WTC11 (cell line): ENCODE measurements around the gene PRPF40A. TPM values are rescaled to one million over a fixed set of nuclear protein-coding genes. Genes with fewer than 3 reads are reported as not detected.

Experiments
- ATAC-seq: fragments of 200-7000 bp; cut with Tn5 transposase; 2 replicates; pipeline ENCODE4 v1.10.0; 2021; ENCODE audit warnings: mild to moderate bottlenecking, moderate library complexity
- CTCF ChIA-PET: fragments of 300-600 bp; sonication (Branson Sonifier 250); formaldehyde crosslinking; loops from one replicate; lab custom pipeline; 2021; ENCODE audit warnings: antibody characterized with exemption; lab: Charles Lee
- POLR2A ChIA-PET: fragments of 350-600 bp; sonication (Branson Sonifier 250); formaldehyde crosslinking; loops from one replicate; lab custom pipeline; 2021; ENCODE audit warnings: antibody characterized with exemption; lab: Charles Lee
- DNase-seq: peaks from one replicate; pipeline ENCODE4 v3.0.0; 2021; ENCODE audit warnings: low spot score
- H3K27ac Mint-ChIP-seq: 2 replicates; pipeline ENCODE4 v1.8.0; 2021; ENCODE audit warnings: mixed read lengths
- H3K27me3 Mint-ChIP-seq: 2 replicates; pipeline ENCODE4 v1.8.0; 2021; ENCODE audit warnings: low read depth, mild to moderate bottlenecking, moderate library complexity, mixed read lengths
- H3K36me3 Mint-ChIP-seq: 2 replicates; pipeline ENCODE4 v1.8.0; 2021; ENCODE audit warnings: mixed read lengths
- H3K4me1 Mint-ChIP-seq: 2 replicates; pipeline ENCODE4 v1.8.0; 2022; ENCODE audit warnings: mixed read lengths
- H3K4me3 Mint-ChIP-seq: 2 replicates; pipeline ENCODE4 v1.8.0; 2021; ENCODE audit warnings: mild to moderate bottlenecking, moderate library complexity, mixed read lengths
- H3K9me3 Mint-ChIP-seq: 2 replicates; pipeline ENCODE4 v1.8.0; 2021; ENCODE audit warnings: mixed read lengths
- FOXJ3 ChIP-seq: sonication (generic); formaldehyde crosslinking; IDR thresholded peaks from 2 replicates; pipeline ENCODE4 v1.9.0; 2021; ENCODE audit warnings: missing genetic modification reagents, mild to moderate bottlenecking, borderline replicate concordance
- GRHL2 ChIP-seq: fragments of 250-450 bp; sonication (Bioruptor Pico); IDR thresholded peaks from 2 replicates; pipeline ENCODE4 v1.8.0; 2022; ENCODE audit warnings: mild to moderate bottlenecking, moderate library complexity; ENCODE audit not compliant: insufficient replicate concordance, severe bottlenecking
- JAZF1 ChIP-seq: fragments of 250-450 bp; sonication (Bioruptor Pico); IDR thresholded peaks from 2 replicates; pipeline ENCODE4 v1.9.0; 2021; ENCODE audit warnings: moderate library complexity, mild to moderate bottlenecking, inconsistent platforms
- KAT7 ChIP-seq: sonication (generic); formaldehyde crosslinking; IDR thresholded peaks from 2 replicates; pipeline ENCODE4 v1.8.1; 2023; ENCODE audit warnings: missing genetic modification reagents, mild to moderate bottlenecking, borderline replicate concordance
- NFATC4 ChIP-seq: fragments of 250-450 bp; sonication (Bioruptor Pico); IDR thresholded peaks from 2 replicates; pipeline ENCODE4 v1.9.0; 2021; ENCODE audit warnings: mild to moderate bottlenecking
- NFE2L1 ChIP-seq: sonication (generic); formaldehyde crosslinking; IDR thresholded peaks from 2 replicates; pipeline ENCODE4 v1.8.1; 2023; ENCODE audit warnings: missing genetic modification reagents
- PRRX2 ChIP-seq: fragments of 250-450 bp; sonication (Bioruptor Pico); IDR thresholded peaks from 2 replicates; pipeline ENCODE4 v1.8.0; 2021; ENCODE audit warnings: mild to moderate bottlenecking
- TEAD1 ChIP-seq: sonication (generic); formaldehyde crosslinking; IDR thresholded peaks from 2 replicates; pipeline ENCODE4 v1.8.0; 2022; ENCODE audit warnings: mild to moderate bottlenecking, missing genetic modification reagents
- ZNF138 ChIP-seq: sonication (generic); formaldehyde crosslinking; conservative IDR thresholded peaks from 2 replicates; pipeline ENCODE4 v1.8.1; 2022; ENCODE audit warnings: mild to moderate bottlenecking, moderate library complexity, missing genetic modification reagents
- ZNF232 ChIP-seq: sonication (generic); formaldehyde crosslinking; IDR thresholded peaks from 2 replicates; pipeline ENCODE4 v1.8.0; 2022; ENCODE audit warnings: mild to moderate bottlenecking, missing genetic modification reagents
- ZNF263 ChIP-seq: sonication (generic); formaldehyde crosslinking; IDR thresholded peaks from 2 replicates; pipeline ENCODE4 v1.8.1; 2022; ENCODE audit warnings: low read depth, mild to moderate bottlenecking, moderate library complexity, missing genetic modification reagents
- ZNF317 ChIP-seq: sonication (generic); formaldehyde crosslinking; IDR thresholded peaks from 2 replicates; pipeline ENCODE4 v1.8.1; 2023; ENCODE audit warnings: low read depth, mild to moderate bottlenecking, moderate library complexity, missing genetic modification reagents, borderline replicate concordance
- total RNA-seq: library from RNA; stranded (reverse); gene quantifications from 3 replicates; pipeline ENCODE4 v1.2.3, GENCODE V29; 2021
- TF ChIP-seq, protein P1 (sequence below): fragments of 250-450 bp; sonication (Bioruptor Pico); IDR thresholded peaks from 2 replicates; pipeline ENCODE4 v1.9.0; 2021; ENCODE audit warnings: mild to moderate bottlenecking
- TF ChIP-seq, protein P2 (sequence below): sonication (generic); formaldehyde crosslinking; IDR thresholded peaks from 2 replicates; pipeline ENCODE4 v1.8.1; 2023; ENCODE audit warnings: mild to moderate bottlenecking, missing genetic modification reagents, moderate library complexity
- TF ChIP-seq, protein P3 (sequence below): fragments of 250-450 bp; sonication (Bioruptor Pico); IDR thresholded peaks from 2 replicates; pipeline ENCODE4 v1.9.0; 2021; ENCODE audit warnings: mild to moderate bottlenecking, borderline replicate concordance
- TF ChIP-seq, protein P4 (sequence below): sonication (generic); formaldehyde crosslinking; IDR thresholded peaks from 2 replicates; pipeline ENCODE4 v1.8.0; 2023; ENCODE audit warnings: missing genetic modification reagents

PRPF40A gene
- total RNA-seq, 1 experiment from 2014 or later: 189 TPM

DNA sequence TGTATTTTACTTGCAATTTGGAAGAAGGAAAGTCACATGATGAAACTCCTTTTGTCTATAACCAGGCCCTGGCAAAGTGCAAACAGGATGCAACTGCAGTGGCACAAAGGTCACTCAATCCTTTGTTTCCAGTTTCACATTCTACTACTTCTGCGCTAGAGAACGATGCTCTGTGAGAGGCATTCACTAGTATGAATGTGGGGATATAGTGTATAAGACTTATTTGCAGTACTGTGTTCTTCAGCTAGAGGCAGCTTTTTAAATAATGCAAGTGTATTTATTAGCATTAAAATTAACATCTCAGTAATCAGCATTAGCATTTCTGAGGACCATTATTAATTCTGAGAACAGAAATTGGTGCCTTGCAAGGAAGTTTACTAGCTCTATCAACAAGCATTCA is 68.9 kb downstream of the PRPF40A start (continued):
- TF ChIP-seq FOXJ3 (CRISPR knock-in tag): no peak
- TF ChIP-seq PRRX2 (CRISPR knock-in tag): no peak
- no peak for TF ChIP-seq ZNF138
- no peak for TF ChIP-seq GRHL2 (CRISPR knock-in tag)
- TF ChIP-seq TEAD1 (CRISPR knock-in tag): no peak
- TF ChIP-seq, protein P1, sequence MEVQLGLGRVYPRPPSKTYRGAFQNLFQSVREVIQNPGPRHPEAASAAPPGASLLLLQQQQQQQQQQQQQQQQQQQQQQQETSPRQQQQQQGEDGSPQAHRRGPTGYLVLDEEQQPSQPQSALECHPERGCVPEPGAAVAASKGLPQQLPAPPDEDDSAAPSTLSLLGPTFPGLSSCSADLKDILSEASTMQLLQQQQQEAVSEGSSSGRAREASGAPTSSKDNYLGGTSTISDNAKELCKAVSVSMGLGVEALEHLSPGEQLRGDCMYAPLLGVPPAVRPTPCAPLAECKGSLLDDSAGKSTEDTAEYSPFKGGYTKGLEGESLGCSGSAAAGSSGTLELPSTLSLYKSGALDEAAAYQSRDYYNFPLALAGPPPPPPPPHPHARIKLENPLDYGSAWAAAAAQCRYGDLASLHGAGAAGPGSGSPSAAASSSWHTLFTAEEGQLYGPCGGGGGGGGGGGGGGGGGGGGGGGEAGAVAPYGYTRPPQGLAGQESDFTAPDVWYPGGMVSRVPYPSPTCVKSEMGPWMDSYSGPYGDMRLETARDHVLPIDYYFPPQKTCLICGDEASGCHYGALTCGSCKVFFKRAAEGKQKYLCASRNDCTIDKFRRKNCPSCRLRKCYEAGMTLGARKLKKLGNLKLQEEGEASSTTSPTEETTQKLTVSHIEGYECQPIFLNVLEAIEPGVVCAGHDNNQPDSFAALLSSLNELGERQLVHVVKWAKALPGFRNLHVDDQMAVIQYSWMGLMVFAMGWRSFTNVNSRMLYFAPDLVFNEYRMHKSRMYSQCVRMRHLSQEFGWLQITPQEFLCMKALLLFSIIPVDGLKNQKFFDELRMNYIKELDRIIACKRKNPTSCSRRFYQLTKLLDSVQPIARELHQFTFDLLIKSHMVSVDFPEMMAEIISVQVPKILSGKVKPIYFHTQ (CRISPR knock-in tag): no peak

DNA sequence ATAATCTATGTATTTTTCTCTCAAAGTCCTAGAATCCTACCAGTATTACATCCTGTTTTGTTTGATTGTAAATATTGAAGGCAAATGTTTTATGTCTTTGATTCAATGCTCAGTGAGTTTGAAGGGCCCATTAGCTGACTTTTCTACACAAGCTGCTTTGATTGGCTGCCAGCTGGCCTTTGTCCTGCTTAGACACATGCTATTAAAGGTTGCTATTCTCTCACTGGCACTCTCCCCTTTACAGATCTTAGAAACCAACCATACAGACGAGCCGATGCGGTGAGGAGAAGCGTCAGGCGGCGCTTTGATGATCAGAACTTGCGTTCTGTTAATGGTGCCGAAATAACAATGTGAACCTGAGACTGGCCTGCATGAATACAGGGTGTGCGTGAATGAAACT is 69.7 kb downstream of the PRPF40A start:
- POLR2A ChIA-PET: no interaction called here
- TF ChIP-seq NFATC4 (CRISPR knock-in tag) (0 out of 2 replicates have a peak, but pooled peaks have one; percentile 11), ZNF232 (CRISPR knock-in tag) (no peak)
- Mint-ChIP-seq H3K27ac (0 out of 2 replicates have a peak overlapping the region, but pooled peaks have one; percentile 53), H3K4me1 (peaks cover 23% of the 10 kb centered on the region), H3K27me3 (no peaks in the 10 kb centered on the region), H3K4me3 (no peak overlapping the region), H3K9me3 (no peaks in the 10 kb centered on the region), H3K36me3 (peaks cover 10% of the 10 kb centered on the region)
- ATAC-seq: peak; percentile 15; the same call in 1 of the 2 replicates
- CTCF ChIA-PET: interaction anchor here (1.3 to 3.7 kb wide), 4 partner anchors 12 to 622 kb away, joined by 4 to 37 read pairs (median 8); partner anchors contain the start of gene STAM2
- DNase-seq: no peak

DNA sequence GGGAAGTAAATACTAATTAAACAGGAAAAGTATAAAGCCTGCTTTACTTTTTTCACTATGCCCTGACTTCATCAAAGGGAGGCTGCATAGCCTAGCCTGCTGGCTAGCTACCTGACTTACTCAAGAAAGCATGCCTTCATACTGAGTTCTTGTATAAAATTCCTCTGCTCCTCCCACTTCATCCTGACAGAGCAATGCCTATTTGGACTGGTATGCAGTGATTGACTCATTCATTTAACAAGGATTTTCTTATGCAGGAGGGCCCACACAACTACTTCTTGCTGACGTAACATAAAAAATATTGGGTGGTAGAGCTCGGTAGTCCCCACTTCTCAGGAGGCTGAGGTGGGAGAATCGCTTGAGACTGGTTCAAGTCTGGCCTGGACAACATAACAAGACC is 70.5 kb downstream of the PRPF40A start:
- ChIA-PET CTCF (interaction anchor here (0.6 to 3.7 kb wide), 4 partner anchors 11 to 621 kb away, joined by 3 to 37 read pairs (median 4); no protein-coding TSS in a partner anchor), POLR2A (no interaction called here)
- H3K36me3 Mint-ChIP-seq: peaks cover 17% of the 10 kb centered on the region
- H3K4me1 Mint-ChIP-seq: peaks cover 20% of the 10 kb centered on the region
- DNase-seq (no peak), ATAC-seq (no peak)
- no peak overlapping the region for H3K27ac Mint-ChIP-seq
- no peak overlapping the region for H3K4me3 Mint-ChIP-seq
- TF ChIP-seq, protein P2, sequence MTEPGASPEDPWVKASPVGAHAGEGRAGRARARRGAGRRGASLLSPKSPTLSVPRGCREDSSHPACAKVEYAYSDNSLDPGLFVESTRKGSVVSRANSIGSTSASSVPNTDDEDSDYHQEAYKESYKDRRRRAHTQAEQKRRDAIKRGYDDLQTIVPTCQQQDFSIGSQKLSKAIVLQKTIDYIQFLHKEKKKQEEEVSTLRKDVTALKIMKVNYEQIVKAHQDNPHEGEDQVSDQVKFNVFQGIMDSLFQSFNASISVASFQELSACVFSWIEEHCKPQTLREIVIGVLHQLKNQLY (CRISPR knock-in tag): no peak
- TF ChIP-seq JAZF1 (CRISPR knock-in tag) (no peak), KAT7 (CRISPR knock-in tag) (no peak), ZNF263 (no peak), NFE2L1 (CRISPR knock-in tag) (no peak), ZNF317 (CRISPR knock-in tag) (no peak)
- TF ChIP-seq, protein P3, sequence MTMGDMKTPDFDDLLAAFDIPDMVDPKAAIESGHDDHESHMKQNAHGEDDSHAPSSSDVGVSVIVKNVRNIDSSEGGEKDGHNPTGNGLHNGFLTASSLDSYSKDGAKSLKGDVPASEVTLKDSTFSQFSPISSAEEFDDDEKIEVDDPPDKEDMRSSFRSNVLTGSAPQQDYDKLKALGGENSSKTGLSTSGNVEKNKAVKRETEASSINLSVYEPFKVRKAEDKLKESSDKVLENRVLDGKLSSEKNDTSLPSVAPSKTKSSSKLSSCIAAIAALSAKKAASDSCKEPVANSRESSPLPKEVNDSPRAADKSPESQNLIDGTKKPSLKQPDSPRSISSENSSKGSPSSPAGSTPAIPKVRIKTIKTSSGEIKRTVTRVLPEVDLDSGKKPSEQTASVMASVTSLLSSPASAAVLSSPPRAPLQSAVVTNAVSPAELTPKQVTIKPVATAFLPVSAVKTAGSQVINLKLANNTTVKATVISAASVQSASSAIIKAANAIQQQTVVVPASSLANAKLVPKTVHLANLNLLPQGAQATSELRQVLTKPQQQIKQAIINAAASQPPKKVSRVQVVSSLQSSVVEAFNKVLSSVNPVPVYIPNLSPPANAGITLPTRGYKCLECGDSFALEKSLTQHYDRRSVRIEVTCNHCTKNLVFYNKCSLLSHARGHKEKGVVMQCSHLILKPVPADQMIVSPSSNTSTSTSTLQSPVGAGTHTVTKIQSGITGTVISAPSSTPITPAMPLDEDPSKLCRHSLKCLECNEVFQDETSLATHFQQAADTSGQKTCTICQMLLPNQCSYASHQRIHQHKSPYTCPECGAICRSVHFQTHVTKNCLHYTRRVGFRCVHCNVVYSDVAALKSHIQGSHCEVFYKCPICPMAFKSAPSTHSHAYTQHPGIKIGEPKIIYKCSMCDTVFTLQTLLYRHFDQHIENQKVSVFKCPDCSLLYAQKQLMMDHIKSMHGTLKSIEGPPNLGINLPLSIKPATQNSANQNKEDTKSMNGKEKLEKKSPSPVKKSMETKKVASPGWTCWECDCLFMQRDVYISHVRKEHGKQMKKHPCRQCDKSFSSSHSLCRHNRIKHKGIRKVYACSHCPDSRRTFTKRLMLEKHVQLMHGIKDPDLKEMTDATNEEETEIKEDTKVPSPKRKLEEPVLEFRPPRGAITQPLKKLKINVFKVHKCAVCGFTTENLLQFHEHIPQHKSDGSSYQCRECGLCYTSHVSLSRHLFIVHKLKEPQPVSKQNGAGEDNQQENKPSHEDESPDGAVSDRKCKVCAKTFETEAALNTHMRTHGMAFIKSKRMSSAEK (CRISPR knock-in tag): no peak
- TF ChIP-seq, protein P4, sequence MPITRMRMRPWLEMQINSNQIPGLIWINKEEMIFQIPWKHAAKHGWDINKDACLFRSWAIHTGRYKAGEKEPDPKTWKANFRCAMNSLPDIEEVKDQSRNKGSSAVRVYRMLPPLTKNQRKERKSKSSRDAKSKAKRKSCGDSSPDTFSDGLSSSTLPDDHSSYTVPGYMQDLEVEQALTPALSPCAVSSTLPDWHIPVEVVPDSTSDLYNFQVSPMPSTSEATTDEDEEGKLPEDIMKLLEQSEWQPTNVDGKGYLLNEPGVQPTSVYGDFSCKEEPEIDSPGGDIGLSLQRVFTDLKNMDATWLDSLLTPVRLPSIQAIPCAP (CRISPR knock-in tag): no peak
- no peaks in the 10 kb centered on the region for H3K27me3 Mint-ChIP-seq
- H3K9me3 Mint-ChIP-seq: no peaks in the 10 kb centered on the region
